GM12875 (cell line): ENCODE results near the gene KLB.

Source experiments
- H3K4me3 ChIP-seq: one replicate; pipeline ENCODE4 v1.5.1; 2011; ENCODE audit warnings: low read depth, low read length, control low read depth
- TF ChIP-seq, protein P1 (sequence below): IDR thresholded peaks from 2 replicates; pipeline ENCODE4 v1.5.1; 2011; ENCODE audit warnings: low read depth, mild to moderate bottlenecking, control low read depth, inconsistent platforms, low read length, moderate library complexity, borderline replicate concordance; ENCODE audit not compliant: insufficient read depth

KLB gene

DNA sequence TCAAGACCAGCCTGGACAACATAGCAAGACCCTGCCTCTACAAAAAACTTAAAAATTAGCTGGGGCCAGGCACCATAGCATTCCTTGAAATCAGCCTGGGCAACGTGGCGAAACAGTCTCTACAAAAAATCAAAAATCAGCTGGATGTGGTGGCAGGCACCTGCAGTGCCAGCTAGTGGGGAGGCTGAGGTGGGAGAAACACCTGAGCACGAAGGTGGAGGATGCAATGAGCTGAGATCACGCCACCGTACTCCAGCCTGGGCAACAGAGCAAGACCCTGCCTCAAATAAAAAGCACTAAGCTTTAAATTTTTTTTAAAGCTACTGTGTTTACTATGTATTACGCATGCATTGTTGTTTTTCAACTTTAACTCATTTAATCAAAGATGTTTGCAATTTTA lies 48.8 kb downstream of the KLB start:
- TF ChIP-seq, protein P1, sequence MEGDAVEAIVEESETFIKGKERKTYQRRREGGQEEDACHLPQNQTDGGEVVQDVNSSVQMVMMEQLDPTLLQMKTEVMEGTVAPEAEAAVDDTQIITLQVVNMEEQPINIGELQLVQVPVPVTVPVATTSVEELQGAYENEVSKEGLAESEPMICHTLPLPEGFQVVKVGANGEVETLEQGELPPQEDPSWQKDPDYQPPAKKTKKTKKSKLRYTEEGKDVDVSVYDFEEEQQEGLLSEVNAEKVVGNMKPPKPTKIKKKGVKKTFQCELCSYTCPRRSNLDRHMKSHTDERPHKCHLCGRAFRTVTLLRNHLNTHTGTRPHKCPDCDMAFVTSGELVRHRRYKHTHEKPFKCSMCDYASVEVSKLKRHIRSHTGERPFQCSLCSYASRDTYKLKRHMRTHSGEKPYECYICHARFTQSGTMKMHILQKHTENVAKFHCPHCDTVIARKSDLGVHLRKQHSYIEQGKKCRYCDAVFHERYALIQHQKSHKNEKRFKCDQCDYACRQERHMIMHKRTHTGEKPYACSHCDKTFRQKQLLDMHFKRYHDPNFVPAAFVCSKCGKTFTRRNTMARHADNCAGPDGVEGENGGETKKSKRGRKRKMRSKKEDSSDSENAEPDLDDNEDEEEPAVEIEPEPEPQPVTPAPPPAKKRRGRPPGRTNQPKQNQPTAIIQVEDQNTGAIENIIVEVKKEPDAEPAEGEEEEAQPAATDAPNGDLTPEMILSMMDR, result no peak
- no peak overlapping the region for H3K4me3 ChIP-seq

DNA sequence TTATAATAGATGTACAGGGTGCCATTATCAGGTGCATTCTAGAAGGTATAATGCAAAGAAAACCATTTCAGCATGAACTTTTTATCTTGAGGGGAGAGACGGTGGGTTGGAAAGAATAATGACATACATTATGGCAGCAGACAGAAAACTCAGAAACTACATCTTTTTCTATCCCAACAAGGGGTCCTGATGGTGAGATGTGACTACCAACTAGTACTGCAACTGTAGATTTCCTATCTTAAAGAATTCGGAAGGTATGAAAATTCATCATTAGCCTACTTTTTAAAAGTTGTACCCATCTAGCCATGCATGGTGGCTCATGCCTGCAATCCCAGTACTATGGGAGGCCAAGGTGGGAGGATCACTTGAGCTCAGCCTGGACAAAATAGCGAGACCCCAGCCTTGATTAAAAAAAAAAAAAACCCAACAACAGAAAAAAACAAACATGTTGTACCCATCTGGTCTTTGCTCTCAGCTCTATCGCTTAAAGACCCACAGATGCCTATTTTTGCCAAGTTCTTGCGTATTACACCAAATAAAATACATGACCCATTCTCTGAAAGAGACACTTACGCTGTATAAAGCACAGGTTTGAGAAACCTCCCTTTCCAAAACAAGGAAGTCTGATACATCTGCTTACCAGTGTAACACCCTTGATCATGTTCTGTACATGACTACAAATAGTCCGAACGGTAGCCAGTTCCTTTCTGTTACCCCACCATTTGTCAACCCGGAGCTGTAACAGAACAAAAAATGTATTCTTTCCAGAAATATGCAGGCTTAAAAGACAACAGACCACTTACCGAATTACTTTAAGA lies 50.4 kb downstream of the KLB start:
- peak overlapping the region; percentile 91 for H3K4me3 ChIP-seq
- TF ChIP-seq, protein P1, result no peak

DNA sequence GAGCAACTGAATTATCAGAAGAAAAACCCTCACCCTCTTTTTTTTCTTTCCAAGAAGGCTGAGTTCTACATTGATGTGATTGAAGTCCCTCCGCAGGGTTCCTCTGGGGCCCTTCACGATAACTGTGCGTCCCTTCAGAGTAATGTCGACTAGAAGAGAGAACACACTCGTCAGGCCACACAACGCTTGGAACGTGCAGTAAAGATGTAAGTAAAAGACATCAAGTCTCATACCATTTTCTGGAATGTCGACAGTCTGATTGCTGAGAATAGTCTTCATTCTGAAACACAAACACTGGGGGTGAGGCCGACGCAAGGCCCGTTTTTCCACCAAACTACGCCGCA lies 51.4 kb downstream of the KLB start:
- H3K4me3 ChIP-seq, result peak overlapping the region; percentile 91

DNA sequence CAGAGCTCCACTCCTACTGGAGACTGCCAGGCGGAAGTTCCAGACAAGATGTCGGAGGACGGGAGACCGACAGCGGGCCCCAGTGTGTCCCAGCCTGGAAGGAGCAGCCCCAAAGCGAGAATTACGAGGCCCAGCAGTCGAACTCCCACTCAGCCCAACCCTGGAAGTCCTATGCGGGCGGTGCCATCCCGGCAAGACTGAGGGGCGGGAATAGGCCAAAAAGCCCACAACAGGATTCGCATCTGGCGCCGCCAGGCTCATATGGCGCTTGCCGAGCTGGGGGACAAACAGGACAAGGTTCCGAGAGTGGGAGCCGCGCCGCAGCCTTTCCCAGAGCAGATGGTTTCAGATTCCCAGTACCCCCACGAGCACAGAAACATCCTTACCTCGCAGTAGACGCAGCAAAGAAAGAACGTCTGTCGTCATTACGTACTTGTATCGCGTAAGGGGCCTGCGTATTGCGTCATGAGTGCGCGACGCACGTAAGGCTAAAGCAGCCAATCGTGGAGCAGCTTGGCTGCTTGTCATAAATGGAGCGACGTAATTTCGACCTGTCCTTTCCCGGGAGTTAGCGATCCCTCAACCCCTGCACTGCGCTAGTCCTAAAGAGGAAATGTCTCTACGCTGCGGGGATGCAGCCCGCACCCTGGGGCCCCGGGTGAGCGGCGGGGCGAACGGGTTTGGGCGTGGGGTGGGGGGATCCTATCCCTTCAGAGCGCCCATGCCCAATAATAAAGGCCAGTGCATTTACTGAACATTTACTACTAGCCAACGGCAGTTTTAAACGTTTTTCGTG lies 52.0 kb downstream of the KLB start, which contains the start of the genes LIAS and RPL9:
LIAS (plus strand) TSS at position 552 of the 796 bp plus-strand sequence; CDS start at position 614, 62 bp downstream.
RPL9 (minus strand) TSS at position 418 of the 796 bp plus-strand sequence. CDS start 483 bp downstream, outside the sequence.
- H3K4me3 ChIP-seq, result peak within 1 kb of the TSS; percentile 91
- TF ChIP-seq, protein P1, result no peak

DNA sequence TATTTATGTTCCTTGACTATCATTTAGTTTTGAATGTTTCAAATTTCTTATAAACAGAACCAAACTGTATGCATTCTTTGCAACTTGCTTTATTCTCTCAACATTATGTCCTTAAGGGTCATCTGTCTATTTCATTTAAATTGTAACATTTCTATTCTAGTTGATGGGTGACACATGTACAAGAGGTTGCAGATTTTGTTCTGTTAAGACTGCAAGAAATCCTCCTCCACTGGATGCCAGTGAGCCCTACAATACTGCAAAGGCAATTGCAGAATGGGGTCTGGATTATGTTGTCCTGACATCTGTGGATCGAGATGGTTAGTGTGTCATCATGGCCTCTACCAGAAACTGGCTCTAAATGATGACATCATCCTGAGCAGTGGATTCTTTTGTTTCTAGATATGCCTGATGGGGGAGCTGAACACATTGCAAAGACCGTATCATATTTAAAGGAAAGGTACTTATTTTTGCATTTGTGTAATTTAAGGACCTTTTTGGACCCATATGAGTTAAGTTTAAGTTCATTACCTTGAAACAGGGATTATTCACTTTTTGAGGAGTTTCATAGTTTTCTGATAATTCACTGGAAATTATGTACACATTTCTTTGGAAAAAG lies 58.3 kb downstream of the KLB start:
- no peak overlapping the region for H3K4me3 ChIP-seq
- TF ChIP-seq, protein P1, result no peak

DNA sequence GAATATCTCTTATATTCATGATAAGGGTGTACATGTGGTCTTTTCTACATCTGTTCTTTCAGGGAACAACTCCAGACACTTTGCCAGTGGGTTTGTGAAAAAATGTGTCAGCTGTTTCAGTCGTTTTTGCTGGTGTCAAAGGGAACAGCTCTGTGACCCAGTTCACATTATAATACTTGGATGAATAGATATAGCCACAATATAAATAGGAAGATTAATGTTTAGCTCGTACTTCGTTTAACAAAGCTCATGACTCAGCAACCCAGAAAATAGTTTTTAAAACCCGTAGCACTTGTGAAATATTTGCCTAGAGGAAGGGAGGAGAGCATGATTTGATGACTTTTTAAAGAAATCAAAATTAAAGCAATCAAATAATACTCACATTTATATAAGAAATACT lies 60.0 kb downstream of the KLB start:
- TF ChIP-seq, protein P1, result no peak
- no peak overlapping the region for H3K4me3 ChIP-seq

DNA sequence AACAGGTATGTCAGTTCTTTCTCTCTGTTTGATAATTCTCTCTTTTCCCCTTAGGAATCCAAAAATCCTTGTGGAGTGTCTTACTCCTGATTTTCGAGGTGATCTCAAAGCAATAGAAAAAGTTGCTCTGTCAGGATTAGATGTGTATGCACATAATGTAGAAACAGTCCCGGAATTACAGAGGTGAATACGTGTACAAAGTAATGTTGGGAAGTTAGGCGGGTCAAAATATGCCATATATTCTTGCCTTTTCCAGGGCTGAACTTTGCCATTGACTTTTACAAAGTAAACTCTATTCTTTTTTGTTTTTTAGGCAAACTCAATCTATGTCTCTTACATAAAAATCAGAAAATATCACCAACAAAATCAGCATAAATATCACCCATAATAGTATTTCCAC lies 60.7 kb downstream of the KLB start:
- TF ChIP-seq, protein P1, result no peak
- no peak overlapping the region for H3K4me3 ChIP-seq
